H9 (cell line): ENCODE measurements around the gene DNER. TPM values are rescaled to one million over a fixed set of nuclear protein-coding genes. Genes with fewer than 3 reads are reported as not detected.

Experiments
- DNase-seq: peaks from one replicate; pipeline ENCODE4 v3.0.0-alpha.2; 2017
- H2AFZ ChIP-seq: one replicate; pipeline ENCODE4 v1.6.1; 2013; ENCODE audit warnings: mild to moderate bottlenecking, low read length, control low read depth, moderate library complexity
- H2AK5ac ChIP-seq: 2 replicates; pipeline ENCODE4 v1.6.1; 2013; ENCODE audit warnings: low read length, control low read depth, mixed read lengths; ENCODE audit not compliant: insufficient read length
- H2BK120ac ChIP-seq: one replicate; pipeline ENCODE4 v1.6.1; 2013; ENCODE audit warnings: low read depth, mild to moderate bottlenecking, low read length, control low read depth, inconsistent platforms; ENCODE audit not compliant: poor library complexity, severe bottlenecking
- H2BK12ac ChIP-seq: 2 replicates; pipeline ENCODE4 v1.6.1; 2013; ENCODE audit warnings: low read length, control low read depth, mixed read lengths, low read depth; ENCODE audit not compliant: insufficient read length
- H2BK15ac ChIP-seq: 2 replicates; pipeline ENCODE4 v1.6.1; 2013; ENCODE audit warnings: low read depth, low read length, control low read depth
- H2BK20ac ChIP-seq: one replicate; pipeline ENCODE4 v1.6.1; 2013; ENCODE audit warnings: low read depth, mild to moderate bottlenecking, low read length, control low read depth, inconsistent platforms; ENCODE audit not compliant: poor library complexity, severe bottlenecking
- H2BK5ac ChIP-seq: 2 replicates; pipeline ENCODE4 v1.6.1; 2013; ENCODE audit warnings: low read length, control low read depth, mixed read lengths; ENCODE audit not compliant: insufficient read length
- H3K14ac ChIP-seq: 2 replicates; pipeline ENCODE4 v1.6.1; 2013; ENCODE audit warnings: low read length, control low read depth; ENCODE audit not compliant: insufficient read depth
- H3K18ac ChIP-seq: 2 replicates; pipeline ENCODE4 v1.6.1; 2013; ENCODE audit warnings: low read depth, mild to moderate bottlenecking, mixed read lengths, low read length, control low read depth; ENCODE audit not compliant: insufficient read length
- H3K23ac ChIP-seq: 2 replicates; pipeline ENCODE4 v1.6.1; 2013; ENCODE audit warnings: low read length, control low read depth, mixed read lengths, low read depth; ENCODE audit not compliant: insufficient read length
- H3K23me2 ChIP-seq: 2 replicates; pipeline ENCODE4 v1.6.1; 2013; ENCODE audit warnings: low read depth, mild to moderate bottlenecking, mixed read lengths, low read length, control low read depth; ENCODE audit not compliant: insufficient read length, poor library complexity, severe bottlenecking
- H3K27ac ChIP-seq: 2 replicates; pipeline ENCODE4 v1.5.1; 2013; ENCODE audit warnings: low read length, control low read depth, mixed read lengths, low read depth; ENCODE audit not compliant: insufficient read length
- H3K27me3 ChIP-seq: 2 replicates; pipeline ENCODE4 v1.6.1; 2013; ENCODE audit warnings: low read length, control low read depth, inconsistent platforms; ENCODE audit not compliant: insufficient read depth
- H3K4ac ChIP-seq: 2 replicates; pipeline ENCODE4 v1.6.1; 2013; ENCODE audit warnings: low read depth, mild to moderate bottlenecking, control low read depth, inconsistent platforms, low read length, moderate library complexity
- H3K4me1 ChIP-seq: 2 replicates; pipeline ENCODE4 v1.6.1; 2013; ENCODE audit warnings: low read length, control low read depth, inconsistent platforms; ENCODE audit not compliant: insufficient read depth
- H3K4me2 ChIP-seq: 2 replicates; pipeline ENCODE4 v1.6.1; 2013; ENCODE audit warnings: low read length, control low read depth, mixed read lengths; ENCODE audit not compliant: insufficient read length, insufficient read depth
- H3K56ac ChIP-seq: 2 replicates; pipeline ENCODE4 v1.6.1; 2013; ENCODE audit warnings: low read depth, mild to moderate bottlenecking, mixed read lengths, low read length, control low read depth; ENCODE audit not compliant: insufficient read length
- H3K79me1 ChIP-seq: 2 replicates; pipeline ENCODE4 v1.6.1; 2013; ENCODE audit warnings: low read depth, mild to moderate bottlenecking, moderate library complexity, low read length, control low read depth, inconsistent platforms; ENCODE audit not compliant: insufficient read depth, poor library complexity, severe bottlenecking
- H3K79me2 ChIP-seq: 2 replicates; pipeline ENCODE4 v1.6.1; 2013; ENCODE audit warnings: low read length, control low read depth, inconsistent platforms; ENCODE audit not compliant: insufficient read depth
- H3K9ac ChIP-seq: 2 replicates; pipeline ENCODE4 v1.6.1; 2013; ENCODE audit warnings: low read length, control low read depth, mixed read lengths; ENCODE audit not compliant: insufficient read length; ENCODE audit errors: extremely low read depth
- H3K9me3 ChIP-seq: one replicate; pipeline ENCODE4 v1.6.1; 2013; ENCODE audit warnings: low read depth, low read length, inconsistent platforms; ENCODE audit not compliant: control insufficient read depth
- H3T11ph ChIP-seq: one replicate; pipeline ENCODE4 v1.6.1; 2013; ENCODE audit warnings: mild to moderate bottlenecking, low read length, control low read depth, inconsistent platforms
- H4K20me1 ChIP-seq: one replicate; pipeline ENCODE4 v1.6.1; 2013; ENCODE audit not compliant: control insufficient read depth, insufficient read length, insufficient read depth
- H4K5ac ChIP-seq: 2 replicates; pipeline ENCODE4 v1.6.1; 2013; ENCODE audit warnings: low read depth, mild to moderate bottlenecking, mixed read lengths, low read length, control low read depth; ENCODE audit not compliant: insufficient read length
- H4K8ac ChIP-seq: replicated peaks from 2 replicates; pipeline ENCODE4 v1.6.1; 2013; ENCODE audit warnings: low read length, control low read depth, mixed read lengths, low read depth; ENCODE audit not compliant: insufficient read length
- H4K91ac ChIP-seq: 2 replicates; pipeline ENCODE4 v1.6.1; 2013; ENCODE audit warnings: low read depth, mild to moderate bottlenecking, moderate library complexity, mixed read lengths, low read length, control low read depth; ENCODE audit not compliant: insufficient read length
- H3K27ac Mint-ChIP-seq, 3 experiments: 2 replicates in 2 of 3; 3 replicates in 1 of 3; pipeline ENCODE4 v1.8.0; 2020 to 2021; ENCODE audit warnings: mixed read lengths in 3 of 3, mild to moderate bottlenecking in 1 of 3, moderate library complexity in 1 of 3
- H3K27me3 Mint-ChIP-seq: 2 replicates; pipeline ENCODE4 v1.8.0; 2021; ENCODE audit warnings: low read depth, mild to moderate bottlenecking, moderate library complexity, mixed read lengths
- H3K36me3 Mint-ChIP-seq, 3 experiments: 2 replicates in 2 of 3; 3 replicates in 1 of 3; pipeline ENCODE4 v1.8.0; 2020 to 2021; ENCODE audit warnings: low read depth in 3 of 3, mixed read lengths in 3 of 3; ENCODE audit not compliant: insufficient read depth in 1 of 3
- H3K4me1 Mint-ChIP-seq, 2 experiments: 2 replicates each; pipeline ENCODE4 v1.8.0; 2020; ENCODE audit warnings: mixed read lengths in 2 of 2
- H3K4me3 Mint-ChIP-seq, 2 experiments: 2 replicates in 1 of 2; 3 replicates in 1 of 2; pipeline ENCODE4 v1.8.0; 2020 to 2021; ENCODE audit warnings: mild to moderate bottlenecking in 2 of 2, mixed read lengths in 2 of 2, moderate library complexity in 1 of 2
- H3K9me3 Mint-ChIP-seq, 2 experiments: 2 replicates in 1 of 2; 3 replicates in 1 of 2; pipeline ENCODE4 v1.8.0; 2020; ENCODE audit warnings: mild to moderate bottlenecking in 2 of 2, mixed read lengths in 2 of 2, moderate library complexity in 1 of 2
- CTCF ChIP-seq: fragments of 200-600 bp; sonication (generic); conservative IDR thresholded peaks from 3 replicates; pipeline ENCODE4 v1.8.0; 2021; ENCODE audit warnings: antibody characterized with exemption, mild to moderate bottlenecking
- WGBS: extraction: QIAGEN DNeasy Blood & Tissue Kit; methylation state at CpG from one replicate; pipeline ENCODE4 v1.1.7; 2013; ENCODE audit warnings: missing lambda C conversion rate, low lambda C conversion rate, mixed read lengths; ENCODE audit not compliant: insufficient read length; ENCODE audit errors: extremely low coverage; 5-methylcytosine and 5-hydroxymethylcytosine counted together
- total RNA-seq: library from RNA; stranded (reverse); gene quantifications from 2 replicates; pipeline ENCODE4 v1.2.1, GENCODE V29; 2021

Gene DNER
- total RNA-seq, 1 experiment from 2014 or later: 1.0 TPM

GRCh38 chr2:229477269-229477755, 237.0 kb downstream of the DNER start:
- no peak overlapping the region for H3K14ac ChIP-seq
- H4K5ac ChIP-seq: no peak overlapping the region
- DNase-seq: no peak
- no peak overlapping the region for H3T11ph ChIP-seq
- no peak overlapping the region for H2BK20ac ChIP-seq
- no peaks in the 10 kb centered on the region for H3K9me3 ChIP-seq
- no peak overlapping the region for H4K91ac ChIP-seq
- peaks cover 0 to 4% of the 10 kb centered on the region in 2 experiments; a peak in 1 of 5 replicates for H3K9me3 Mint-ChIP-seq
- H4K20me1 ChIP-seq: no peaks in the 10 kb centered on the region
- H3K27ac ChIP-seq: no peak overlapping the region
- H2BK120ac ChIP-seq: no peak overlapping the region
- H3K23me2 ChIP-seq: no peaks in the 10 kb centered on the region
- no peaks in the 10 kb centered on the region for H3K79me1 ChIP-seq
- H3K4ac ChIP-seq: no peak overlapping the region
- H3K27ac Mint-ChIP-seq: no peak overlapping the region
- no peak overlapping the region for H2AK5ac ChIP-seq
- no peak for TF ChIP-seq CTCF
- no peak overlapping the region for H2BK15ac ChIP-seq
- no peaks in the 10 kb centered on the region for H3K27me3 ChIP-seq
- no peaks in the 10 kb centered on the region; the same call in 1 of the 2 replicates for H3K27me3 Mint-ChIP-seq
- H3K4me2 ChIP-seq: no peak overlapping the region
- no peaks in the 10 kb centered on the region for H3K79me2 ChIP-seq
- H3K36me3 Mint-ChIP-seq: peaks cover 0 to 8% (median 0%) of the 10 kb centered on the region in 3 experiments; a peak in 1 of 7 replicates
- WGBS: no CpG with 5 or more reads among the region's 4 CpGs
- no peak overlapping the region for H2BK12ac ChIP-seq
- H2BK5ac ChIP-seq: no peak overlapping the region
- H3K18ac ChIP-seq: no peak overlapping the region
- H3K4me3 Mint-ChIP-seq: no peak overlapping the region
- H4K8ac ChIP-seq: no peak overlapping the region
- no peak overlapping the region for H3K9ac ChIP-seq
- H3K4me1 Mint-ChIP-seq: peaks cover 20 to 30% of the 10 kb centered on the region in 2 experiments
- H2AFZ ChIP-seq: no peak overlapping the region
- no peak overlapping the region for H3K56ac ChIP-seq
- H3K4me1 ChIP-seq: peaks cover 5% of the 10 kb centered on the region; the same call in 1 of the 2 replicates
- no peak overlapping the region for H3K23ac ChIP-seq
